HCT116 (cell line): ENCODE data around the gene RPL39L. TPM values are rescaled to one million over a fixed set of nuclear protein-coding genes. Genes with fewer than 3 reads are reported as not detected.

Source experiments
- ATAC-seq: fragments of 200-7000 bp; cut with Tn5 transposase; 2 replicates; pipeline ENCODE4 v1.9.1; 2020; ENCODE audit warnings: mild to moderate bottlenecking, moderate library complexity
- BruUV-seq: library from RNA; stranded (reverse); fragments of 400-500 nt; replicated peaks from 2 replicates; lab custom pipeline; 2021; lab: Mats Ljungman, UMichigan
- CTCF ChIA-PET: fragments of 300-600 bp; sonication (Branson Sonifier 250); formaldehyde crosslinking; loops from one replicate; lab custom pipeline; 2021; ENCODE audit warnings: antibody characterized with exemption; lab: Charles Lee
- POLR2A ChIA-PET: fragments of 300-600, 350-600 bp; sonication (Branson Sonifier 250); formaldehyde crosslinking; loops from one replicate; lab custom pipeline; 2021; ENCODE audit warnings: antibody characterized with exemption; lab: Charles Lee
- RAD21 ChIA-PET, 2 experiments: fragments of 300-600 bp; sonication (Branson Sonifier 250); formaldehyde crosslinking; loops; one replicate each; lab custom pipeline; 2023; ENCODE audit warnings: low total read pairs in 2 of 2; ENCODE audit not compliant: uncharacterized antibody in 2 of 2, unreplicated experiment in 2 of 2, low non-redundant PET in 1 of 2; lab: Charles Lee
- DNase-seq: peaks from one replicate; pipeline ENCODE4 v3.0.0-alpha.2; 2010; ENCODE audit warnings: low read depth, low spot score
- H2AFZ ChIP-seq: fragments of 200-600 bp; shearing (Covaris generic), sonication (generic); 2 replicates; pipeline ENCODE4 v1.6.1; 2017; ENCODE audit warnings: low read depth, mixed run types, mixed read lengths, antibody characterized with exemption, low read length; ENCODE audit not compliant: poor library complexity, severe bottlenecking
- H3K27ac ChIP-seq: 2 replicates; pipeline ENCODE4 v1.5.1; 2012; ENCODE audit warnings: low read depth, low read length
- H3K27me3 ChIP-seq: fragments of 200-600 bp; sonication (generic); 2 replicates; pipeline ENCODE4 v1.6.1; 2016; ENCODE audit warnings: mixed run types, low read length, mixed read lengths; ENCODE audit not compliant: insufficient read depth
- H3K36me3 ChIP-seq, 2 experiments: fragments of 200-500 bp in 1 of 2; fragments of 200-600 bp in 1 of 2; sonication (Bioruptor generic) in 1 of 2; sonication (generic) in 1 of 2; 2 replicates each; pipeline versions ENCODE4 v1.5.1 to v1.6.1; 2014 to 2016; ENCODE audit warnings: low read length in 2 of 2, inconsistent platforms in 1 of 2, mixed read lengths in 1 of 2, mixed run types in 1 of 2; ENCODE audit not compliant: insufficient read depth in 2 of 2, control insufficient read depth in 1 of 2
- H3K4me1 ChIP-seq, 2 experiments: fragments of 200-600 bp in 1 of 2; sonication (generic) in 1 of 2; 2 replicates each; pipeline versions ENCODE4 v1.5.1 to v1.6.1; 2012 to 2017; ENCODE audit warnings: low read length in 2 of 2, inconsistent platforms in 1 of 2, mild to moderate bottlenecking in 1 of 2, mixed read lengths in 1 of 2, mixed run types in 1 of 2, moderate library complexity in 1 of 2; ENCODE audit not compliant: insufficient read depth in 2 of 2, control insufficient read depth in 1 of 2
- H3K4me2 ChIP-seq: fragments of 200-600 bp; sonication (generic); 2 replicates; pipeline ENCODE4 v1.6.1; 2017; ENCODE audit warnings: mixed run types, low read length, mixed read lengths
- H3K4me3 ChIP-seq, 2 experiments: fragments of 200-600 bp in 1 of 2; sonication (generic) in 1 of 2; replicated peaks in 1 of 2; 2 replicates each; pipeline ENCODE4 v1.5.1; 2011 to 2016; ENCODE audit warnings: low read length in 2 of 2, control low read depth in 1 of 2, low read depth in 1 of 2, mild to moderate bottlenecking in 1 of 2, mixed read lengths in 1 of 2, mixed run types in 1 of 2
- H3K79me2 ChIP-seq: fragments of 200-600 bp; sonication (generic); 2 replicates; pipeline ENCODE4 v1.6.1; 2017; ENCODE audit warnings: mild to moderate bottlenecking, mixed run types, low read length, moderate library complexity, mixed read lengths; ENCODE audit not compliant: insufficient read depth
- H3K9ac ChIP-seq: fragments of 200-600 bp; sonication (generic); 2 replicates; pipeline ENCODE4 v1.6.1; 2016; ENCODE audit warnings: low read length, mixed read lengths
- H3K9me2 ChIP-seq: fragments of 200-600 bp; sonication (generic), shearing (Covaris generic); 2 replicates; pipeline ENCODE4 v1.6.1; 2017; ENCODE audit warnings: mixed run types, mild to moderate bottlenecking, moderate library complexity; ENCODE audit not compliant: insufficient read depth
- H3K9me3 ChIP-seq, 2 experiments: fragments of 200-500 bp in 1 of 2; fragments of 200-600 bp in 1 of 2; sonication (Bioruptor generic) in 1 of 2; sonication (generic) in 1 of 2; 2 replicates each; pipeline ENCODE4 v1.6.1; 2014 to 2017; ENCODE audit warnings: low read length in 2 of 2, mixed read lengths in 2 of 2, inconsistent platforms in 1 of 2, low read depth in 1 of 2, mild to moderate bottlenecking in 1 of 2, mixed run types in 1 of 2, moderate library complexity in 1 of 2; ENCODE audit not compliant: control insufficient read depth in 1 of 2, insufficient read depth in 1 of 2
- H4K20me1 ChIP-seq: fragments of 200-600 bp; sonication (generic), shearing (Covaris generic); 2 replicates; pipeline ENCODE4 v1.6.1; 2017; ENCODE audit warnings: mixed run types, mild to moderate bottlenecking, moderate library complexity; ENCODE audit not compliant: insufficient read depth
- CEBPB ChIP-seq: IDR thresholded peaks from 2 replicates; pipeline ENCODE4 v1.6.1; 2012; ENCODE audit warnings: low read depth
- ELF1 ChIP-seq: IDR thresholded peaks from 2 replicates; pipeline ENCODE4 v1.6.1; 2012; ENCODE audit warnings: low read depth, borderline replicate concordance
- EZH2 ChIP-seq: fragments of 200-600 bp; sonication (generic); IDR thresholded peaks from 2 replicates; pipeline ENCODE4 v1.6.1; 2017; ENCODE audit warnings: antibody characterized with exemption, mixed run types
- FOSL1 ChIP-seq: IDR thresholded peaks from 2 replicates; pipeline ENCODE4 v1.6.1; 2012; ENCODE audit warnings: low read depth
- POLR2A ChIP-seq: IDR thresholded peaks from 2 replicates; pipeline ENCODE4 v1.7.0; 2011; ENCODE audit warnings: borderline replicate concordance; ENCODE audit not compliant: insufficient read depth, insufficient read length; ENCODE audit errors: extremely low read depth
- SRF ChIP-seq: IDR thresholded peaks from 2 replicates; pipeline ENCODE4 v1.6.1; 2012; ENCODE audit warnings: low read depth
- TCF7L2 ChIP-seq: IDR thresholded peaks from 2 replicates; pipeline ENCODE4 v1.7.0; 2011; ENCODE audit warnings: borderline replicate concordance, inconsistent platforms; ENCODE audit not compliant: insufficient read depth, insufficient read length; ENCODE audit errors: extremely low read depth
- YY1 ChIP-seq: IDR thresholded peaks from 2 replicates; pipeline ENCODE4 v1.6.1; 2011; ENCODE audit warnings: low read length, low read depth, moderate library complexity, mild to moderate bottlenecking; ENCODE audit not compliant: insufficient replicate concordance; ENCODE audit errors: extremely low read depth
- ZFX ChIP-seq: fragments of 450-650 bp; IDR thresholded peaks from 2 replicates; pipeline ENCODE4 v1.6.1; 2017
- ZNF274 ChIP-seq: fragments of 200-500 bp; sonication (Bioruptor generic); IDR thresholded peaks from 2 replicates; pipeline ENCODE4 v1.6.1; 2014; ENCODE audit warnings: mild to moderate bottlenecking, low read depth, low read length, inconsistent platforms
- intact Hi-C: fragments of 100-400 bp; cut with micrococcal nuclease; formaldehyde crosslinking; loops from 2 replicates; pipeline ENCODE4 v1.10.0; 2022
- total RNA-seq: library from RNA; stranded (reverse); gene quantifications from one replicate; pipeline ENCODE4 v1.2.1, GENCODE V29; 2021; ENCODE audit not compliant: unreplicated experiment
- TF ChIP-seq, protein P1 (sequence below): IDR thresholded peaks from 2 replicates; pipeline ENCODE4 v1.6.1; 2012; ENCODE audit warnings: low read depth

The RPL39L gene
- total RNA-seq, 1 experiment from 2014 or later: not detected

DNA sequence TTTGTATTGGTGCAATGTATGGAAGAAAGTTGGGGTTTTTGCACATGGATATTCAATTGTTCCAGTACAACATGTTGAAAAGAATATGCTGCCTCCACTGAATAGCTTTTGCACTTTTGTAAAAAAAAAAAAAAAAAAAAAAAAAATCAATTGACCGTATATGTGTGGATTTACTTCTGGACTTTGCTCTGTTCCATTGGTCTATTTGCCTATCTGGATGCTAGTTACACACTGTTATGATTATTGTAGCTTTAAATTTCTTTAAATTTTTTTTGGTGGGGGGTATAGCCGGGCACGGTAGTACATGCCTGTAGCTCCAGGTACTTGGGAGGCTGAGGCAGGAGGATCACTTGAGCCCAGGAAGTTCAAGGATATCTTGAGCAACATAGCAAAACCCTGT lies 52.5 kb downstream of the RPL39L start:
- H3K9me2 ChIP-seq: no peaks in the 10 kb centered on the region
- ChIA-PET CTCF (no interaction called here), POLR2A (no interaction called here)
- no peak overlapping the region for H3K4me3 ChIP-seq
- H3K27ac ChIP-seq: no peak overlapping the region
- H3K79me2 ChIP-seq: no peaks in the 10 kb centered on the region
- ATAC-seq (no peak), DNase-seq (no peak)
- no peak overlapping the region for H2AFZ ChIP-seq
- H3K9ac ChIP-seq: no peak overlapping the region
- intact Hi-C loops: no loop called here
- H3K27me3 ChIP-seq: no peaks in the 10 kb centered on the region
- H4K20me1 ChIP-seq: no peaks in the 10 kb centered on the region
- no peaks in the 10 kb centered on the region for H3K36me3 ChIP-seq
- H3K4me1 ChIP-seq: no peaks in the 10 kb centered on the region
- no peak overlapping the region for H3K4me2 ChIP-seq
- TF ChIP-seq, protein P1, sequence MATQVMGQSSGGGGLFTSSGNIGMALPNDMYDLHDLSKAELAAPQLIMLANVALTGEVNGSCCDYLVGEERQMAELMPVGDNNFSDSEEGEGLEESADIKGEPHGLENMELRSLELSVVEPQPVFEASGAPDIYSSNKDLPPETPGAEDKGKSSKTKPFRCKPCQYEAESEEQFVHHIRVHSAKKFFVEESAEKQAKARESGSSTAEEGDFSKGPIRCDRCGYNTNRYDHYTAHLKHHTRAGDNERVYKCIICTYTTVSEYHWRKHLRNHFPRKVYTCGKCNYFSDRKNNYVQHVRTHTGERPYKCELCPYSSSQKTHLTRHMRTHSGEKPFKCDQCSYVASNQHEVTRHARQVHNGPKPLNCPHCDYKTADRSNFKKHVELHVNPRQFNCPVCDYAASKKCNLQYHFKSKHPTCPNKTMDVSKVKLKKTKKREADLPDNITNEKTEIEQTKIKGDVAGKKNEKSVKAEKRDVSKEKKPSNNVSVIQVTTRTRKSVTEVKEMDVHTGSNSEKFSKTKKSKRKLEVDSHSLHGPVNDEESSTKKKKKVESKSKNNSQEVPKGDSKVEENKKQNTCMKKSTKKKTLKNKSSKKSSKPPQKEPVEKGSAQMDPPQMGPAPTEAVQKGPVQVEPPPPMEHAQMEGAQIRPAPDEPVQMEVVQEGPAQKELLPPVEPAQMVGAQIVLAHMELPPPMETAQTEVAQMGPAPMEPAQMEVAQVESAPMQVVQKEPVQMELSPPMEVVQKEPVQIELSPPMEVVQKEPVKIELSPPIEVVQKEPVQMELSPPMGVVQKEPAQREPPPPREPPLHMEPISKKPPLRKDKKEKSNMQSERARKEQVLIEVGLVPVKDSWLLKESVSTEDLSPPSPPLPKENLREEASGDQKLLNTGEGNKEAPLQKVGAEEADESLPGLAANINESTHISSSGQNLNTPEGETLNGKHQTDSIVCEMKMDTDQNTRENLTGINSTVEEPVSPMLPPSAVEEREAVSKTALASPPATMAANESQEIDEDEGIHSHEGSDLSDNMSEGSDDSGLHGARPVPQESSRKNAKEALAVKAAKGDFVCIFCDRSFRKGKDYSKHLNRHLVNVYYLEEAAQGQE: no peak
- no peak for TF ChIP-seq ZNF274
- no peak for TF ChIP-seq CEBPB
- TF ChIP-seq, all 23 proteins: peak for 0
- RAD21 ChIA-PET: no interaction called here
- no TSS peak for BruUV-seq
- H3K9me3 ChIP-seq: peaks cover 0 to 4% of the 10 kb centered on the region in 2 experiments; a peak in 1 of 4 replicates

DNA sequence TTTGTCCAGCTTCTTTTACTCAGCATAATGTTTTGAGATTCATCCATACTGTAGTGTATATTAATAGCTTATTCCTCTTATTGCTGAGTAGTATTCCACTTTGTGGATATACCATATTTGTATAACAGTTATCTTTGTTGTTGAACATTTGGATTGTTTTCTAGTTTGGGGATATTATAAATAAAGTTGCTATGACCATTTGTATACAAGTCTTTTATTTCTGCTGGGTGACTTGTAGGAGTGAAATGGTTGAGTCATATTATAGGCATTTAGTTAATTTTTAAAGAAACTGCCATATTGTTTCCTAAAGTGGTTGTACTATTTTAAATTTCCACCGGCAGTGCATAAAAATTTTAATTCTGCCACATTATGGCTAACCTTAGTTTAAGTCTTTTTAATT lies 53.4 kb downstream of the RPL39L start:
- DNase-seq: no peak
- Histone ChIP-seq H3K9ac (no peak overlapping the region), H3K9me3 (peaks cover 0 to 4% of the 10 kb centered on the region in 2 experiments; a peak in 1 of 4 replicates), H3K4me3 (no peak overlapping the region), H3K27ac (no peak overlapping the region), H3K4me2 (no peak overlapping the region), H3K79me2 (no peaks in the 10 kb centered on the region), H3K36me3 (no peaks in the 10 kb centered on the region), H3K27me3 (no peaks in the 10 kb centered on the region), H4K20me1 (no peaks in the 10 kb centered on the region), H3K9me2 (no peaks in the 10 kb centered on the region), H3K4me1 (no peaks in the 10 kb centered on the region), H2AFZ (no peak overlapping the region)
- CTCF ChIA-PET: no interaction called here
- POLR2A ChIA-PET: no interaction called here
- TF ChIP-seq POLR2A (no peak), SRF (no peak), ZFX (no peak), YY1 (no peak), ZNF274 (no peak), CEBPB (no peak), ELF1 (no peak), TCF7L2 (no peak), EZH2 (no peak), FOSL1 (no peak)
- no TSS peak for BruUV-seq
- ATAC-seq: no peak
- intact Hi-C loops: no loop called here
- RAD21 ChIA-PET: no interaction called here
